Stimulated activated CD4-positive, alpha-beta T cell treated with anti-CD3 and anti-CD28 coated beads, Interleukin-1b, Interleukin-23, amount 100 ng/mL, for 4 hours (primary cell): ENCODE results near the gene YPEL5.
"Not testable (repeated sequence)": the region's sequence is repeated elsewhere in the genome, so short reads cannot be mapped to it uniquely, and the experiment has no call there.

Experiments
- DNase-seq, 2 donors: peaks; one replicate each; pipeline ENCODE4 v3.0.0-alpha.2; 2020; ENCODE audit warnings: low read depth in 2 of 2

YPEL5 gene

DNA sequence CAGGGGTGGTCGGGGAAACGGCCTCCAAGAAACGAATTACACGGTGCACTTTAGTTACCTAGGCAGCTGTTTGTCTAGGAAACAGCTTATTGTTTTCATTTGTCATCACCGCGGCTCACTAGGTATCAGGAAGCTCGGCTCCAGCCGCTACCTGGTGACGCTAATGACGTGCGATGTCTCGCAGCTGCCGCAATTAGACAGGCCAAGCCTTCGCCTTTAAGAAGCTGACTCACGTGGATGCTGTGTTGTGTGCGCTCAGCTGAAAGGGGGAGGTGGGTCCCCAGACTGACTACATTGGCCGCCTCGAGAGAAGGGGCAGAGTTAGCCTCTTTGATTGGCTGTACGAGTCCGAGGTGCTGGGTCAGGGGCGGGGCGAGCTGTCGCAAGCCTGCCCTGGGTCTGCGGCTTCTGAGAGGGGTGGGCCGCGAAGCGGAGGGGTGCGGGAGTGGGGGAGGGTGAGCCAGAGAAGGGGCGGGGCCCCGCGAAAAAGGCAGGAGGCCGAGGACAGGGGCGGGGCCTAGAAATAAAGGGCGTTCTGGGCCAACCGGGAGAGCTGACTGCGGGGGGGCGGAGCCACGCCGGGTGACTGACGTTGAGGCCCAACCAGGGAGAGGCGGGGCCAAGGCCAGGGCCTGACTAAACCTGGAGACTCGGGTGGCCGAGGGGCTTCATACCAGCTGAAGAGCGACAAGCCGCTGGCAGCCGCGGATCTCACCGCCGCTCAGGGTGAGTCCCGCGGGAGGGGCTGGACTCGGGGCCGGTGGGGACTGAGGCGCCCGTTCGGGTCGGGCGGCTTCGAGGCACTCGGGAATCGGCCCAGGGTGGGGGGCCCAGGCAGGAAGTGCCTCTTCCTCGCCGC is at the start of gene YPEL5:
YPEL5 (plus strand) TSS at position 671 of the 859 bp plus-strand sequence. CDS start 9,645 bp downstream, outside the sequence.
- DNase-seq, result peak; percentile 99

GRCh38 chr2:30098266-30099005 is 48.4 kb upstream of the YPEL5 start:
- no peak for DNase-seq

GRCh38 chr2:30099366-30099765 is 47.4 kb upstream of the YPEL5 start:
- not testable (repeated sequence) for DNase-seq

DNA sequence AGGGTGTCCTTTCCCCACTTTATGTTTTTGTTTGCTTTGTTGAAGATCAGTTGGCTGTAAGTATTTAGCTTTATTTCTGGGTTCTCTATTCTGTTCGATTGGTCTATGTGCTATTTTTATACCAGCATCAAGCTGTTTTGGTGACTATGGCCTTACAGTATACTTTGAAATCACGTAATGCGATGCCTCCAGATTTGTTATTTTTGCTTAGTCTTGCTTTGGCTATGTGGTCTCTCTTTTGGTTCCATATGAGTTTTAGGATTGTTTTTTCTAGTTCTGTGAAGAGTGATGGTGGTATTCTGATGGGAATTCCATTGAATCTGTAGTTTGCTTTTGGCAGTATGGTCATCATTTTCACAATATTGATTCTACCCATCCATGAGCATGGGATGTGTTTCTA is 46.1 kb upstream of the YPEL5 start:
- not testable (repeated sequence) for DNase-seq

DNA sequence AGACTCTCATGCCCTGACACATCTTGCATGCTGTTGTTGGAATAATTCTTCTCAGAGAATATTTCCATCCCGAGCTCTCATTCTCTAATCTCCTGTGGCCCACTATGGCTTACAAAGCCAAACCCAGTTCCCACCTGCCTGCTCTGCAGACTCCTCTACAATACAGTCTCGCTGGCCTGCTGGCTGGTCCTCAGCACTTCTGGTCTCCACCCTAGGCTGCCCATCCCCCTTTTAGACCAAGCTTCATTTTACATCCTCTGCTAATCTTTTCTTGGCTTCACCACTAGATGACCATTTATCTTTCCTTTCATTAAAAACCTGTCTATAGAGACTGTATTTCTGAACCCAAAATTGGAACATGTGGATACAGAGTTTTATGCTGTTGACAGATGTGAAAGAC is 42.5 kb upstream of the YPEL5 start:
- DNase-seq, result no peak

DNA sequence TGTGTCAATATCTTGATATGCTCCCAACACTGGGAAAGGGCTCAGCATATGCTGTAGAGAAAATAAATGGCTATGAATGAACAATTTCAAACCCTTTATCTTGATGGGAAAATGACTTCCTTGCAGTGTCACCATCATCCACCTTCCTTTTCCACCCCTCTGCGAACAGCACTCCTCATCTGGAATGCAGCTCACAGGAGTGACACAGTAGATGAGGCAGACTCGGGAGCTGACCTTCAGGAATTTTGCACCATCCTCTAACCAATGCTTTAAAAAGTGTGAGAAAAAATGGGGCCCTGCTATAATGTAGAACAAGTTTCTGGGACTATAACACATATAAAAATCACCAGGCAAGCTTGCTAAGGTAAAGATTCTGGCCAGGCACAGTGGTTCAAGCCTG is 41.3 kb upstream of the YPEL5 start:
- no peak for DNase-seq

GRCh38 chr2:30106543-30106942 is 40.3 kb upstream of the YPEL5 start:
- no peak for DNase-seq

DNA sequence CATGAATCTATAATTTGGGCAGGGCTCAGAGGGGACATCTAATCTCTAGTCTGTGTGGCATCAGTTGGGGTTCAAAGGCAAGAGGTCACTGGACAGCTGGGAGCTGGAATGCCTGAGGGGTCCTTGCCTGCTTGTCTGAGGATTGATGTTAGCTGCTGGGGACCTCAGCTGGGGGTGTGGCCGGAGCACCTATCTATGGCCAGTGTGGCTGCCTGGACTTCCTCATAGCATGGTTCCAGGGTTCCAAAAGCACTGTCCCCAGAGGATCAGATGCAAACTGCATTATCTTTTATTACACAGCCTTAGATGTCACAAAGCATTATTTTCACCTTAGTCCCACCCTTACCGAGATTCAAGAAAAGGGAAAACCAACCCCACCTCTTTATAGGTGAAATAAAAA is 38.6 kb upstream of the YPEL5 start:
- DNase-seq, result no peak

GRCh38 chr2:30108851-30109250 is 38.0 kb upstream of the YPEL5 start:
- DNase-seq, result no peak

DNA sequence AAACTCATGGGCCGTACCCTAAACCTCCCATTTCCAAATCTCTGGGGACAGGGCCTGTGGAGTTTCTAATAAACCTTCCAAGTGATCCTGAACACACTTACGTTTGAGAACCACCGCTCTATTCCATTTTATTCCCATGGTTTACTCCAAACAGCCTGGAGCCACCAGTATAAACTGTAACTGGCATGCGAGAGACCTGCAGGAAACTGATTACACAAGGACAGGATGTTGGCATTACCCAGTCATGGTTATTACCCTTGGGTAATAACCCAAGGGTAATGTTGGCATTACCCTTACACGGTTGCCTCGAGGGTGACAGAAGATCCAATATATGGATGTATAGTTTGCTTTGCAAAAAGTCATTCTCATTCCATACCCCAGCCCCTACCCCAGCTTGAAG is 37.0 kb upstream of the YPEL5 start:
- no peak for DNase-seq

DNA sequence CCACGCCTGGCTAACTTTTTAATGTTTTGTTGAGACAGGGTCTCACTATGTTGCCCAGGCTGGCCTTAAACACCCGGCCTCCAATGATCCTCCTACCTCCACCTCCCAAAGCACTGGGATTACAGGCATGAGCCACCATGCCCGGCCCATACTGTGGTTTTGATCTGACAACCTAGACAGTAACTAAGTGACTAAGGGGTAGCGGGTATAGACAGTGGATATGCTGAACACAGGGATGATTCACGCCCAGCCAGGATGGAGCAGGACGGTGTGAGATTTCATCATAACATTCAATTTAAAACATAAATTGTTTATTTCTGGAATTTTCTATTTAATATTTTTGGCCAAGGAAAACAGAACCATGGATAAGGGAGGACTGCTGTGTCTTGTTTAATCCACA is 36.0 kb upstream of the YPEL5 start:
- no peak for DNase-seq

- not testable (repeated sequence) for DNase-seq
Observed at GRCh38 chr2:30111186-30111585, 35.6 kb upstream of the YPEL5 start.

- no peak for DNase-seq
Observed at GRCh38 chr2:30112561-30112960, 34.2 kb upstream of the YPEL5 start.

DNA sequence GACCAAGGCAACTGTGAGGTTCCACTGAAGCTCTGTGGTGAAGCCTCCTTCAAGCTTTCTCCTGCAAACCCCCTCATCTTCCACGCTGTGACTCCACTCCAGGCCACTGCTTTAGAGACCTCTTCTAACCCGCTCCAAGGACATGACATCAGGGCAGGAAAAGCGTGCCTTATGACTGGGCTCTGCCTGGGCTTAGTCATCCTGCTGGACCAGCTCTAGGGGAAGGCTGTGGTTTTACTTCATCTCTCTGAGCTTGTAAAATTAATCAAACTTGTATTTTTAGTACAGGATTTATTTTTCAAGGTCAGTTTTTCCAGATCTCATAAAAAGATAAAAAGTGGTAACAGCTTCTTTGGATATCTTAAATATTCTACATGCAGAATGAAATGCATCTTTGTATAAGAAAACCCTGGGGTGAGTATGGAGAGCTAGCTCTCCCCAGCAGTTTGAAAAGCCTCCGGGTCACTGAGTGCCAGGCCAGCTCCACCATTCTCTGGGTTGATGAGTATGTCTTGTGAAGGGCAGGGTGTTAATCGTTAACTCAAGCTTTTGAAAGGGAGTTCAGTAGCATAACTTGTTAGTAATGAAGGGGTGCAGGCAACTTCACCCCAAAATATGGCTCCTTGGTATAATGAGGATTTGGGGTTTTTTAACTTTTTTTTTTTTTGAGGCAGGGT is 33.1 kb upstream of the YPEL5 start:
- DNase-seq, result no peak

DNA sequence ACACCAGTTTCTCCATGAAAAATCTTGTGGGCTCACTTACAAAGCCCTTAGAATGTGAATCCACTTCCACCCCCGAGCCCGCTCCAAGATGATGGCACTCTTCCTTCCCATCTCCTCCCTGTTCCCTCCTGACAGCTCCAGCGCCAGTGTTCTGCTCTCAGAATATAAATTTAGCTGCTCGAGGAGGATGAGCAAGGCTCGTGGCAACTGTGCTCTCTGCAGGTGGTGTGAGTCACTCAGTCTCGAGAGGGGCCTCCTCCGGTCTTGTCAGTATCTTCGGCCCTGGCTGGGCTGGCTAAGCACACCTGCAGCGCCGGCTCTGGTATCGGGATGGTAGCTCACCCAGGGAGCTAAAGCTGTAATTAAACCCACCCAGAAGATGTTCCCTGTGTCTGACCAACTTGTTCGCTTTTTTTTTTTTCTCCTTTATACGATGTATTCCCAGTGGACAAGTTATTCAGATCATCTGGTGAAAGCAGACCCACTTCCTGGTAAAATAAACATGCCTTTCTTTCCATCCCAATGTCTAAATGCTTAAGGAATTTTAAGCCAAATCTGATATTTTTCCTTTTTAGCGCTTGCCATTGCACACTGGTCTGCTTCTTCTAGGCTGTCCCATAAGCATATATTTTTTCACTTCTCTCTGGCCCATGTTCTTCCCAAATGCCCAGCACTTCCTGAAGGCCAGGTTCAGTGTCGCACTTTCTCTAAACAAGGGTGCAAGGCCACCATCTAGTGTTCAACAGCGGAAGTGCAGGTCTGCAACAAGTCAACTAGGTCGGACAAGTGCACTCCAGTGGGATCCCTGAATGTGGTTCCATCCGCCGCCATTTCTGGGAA is 31.4 kb upstream of the YPEL5 start:
- DNase-seq, result peak; percentile 41 to 42

DNA sequence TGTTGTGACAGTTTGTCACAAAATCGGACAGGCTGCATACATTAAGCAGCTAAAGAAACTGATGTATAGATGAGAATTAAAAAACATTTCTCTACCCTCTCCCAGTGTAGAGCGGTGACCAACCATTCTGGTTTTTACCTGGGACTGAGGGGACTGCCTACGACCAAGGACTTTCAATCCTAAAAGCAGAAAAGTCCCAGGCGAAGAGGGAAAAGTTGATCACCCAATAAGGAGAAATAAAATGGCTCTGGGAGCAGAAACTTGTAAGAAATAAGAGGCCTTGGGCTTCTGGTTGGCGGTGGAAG is 30.9 kb upstream of the YPEL5 start:
- DNase-seq, result no peak

GRCh38 chr2:30122362-30122761 is 24.4 kb upstream of the YPEL5 start:
- no peak for DNase-seq

GRCh38 chr2:30127016-30127893 is 19.6 kb upstream of the YPEL5 start:
- no peak for DNase-seq

DNA sequence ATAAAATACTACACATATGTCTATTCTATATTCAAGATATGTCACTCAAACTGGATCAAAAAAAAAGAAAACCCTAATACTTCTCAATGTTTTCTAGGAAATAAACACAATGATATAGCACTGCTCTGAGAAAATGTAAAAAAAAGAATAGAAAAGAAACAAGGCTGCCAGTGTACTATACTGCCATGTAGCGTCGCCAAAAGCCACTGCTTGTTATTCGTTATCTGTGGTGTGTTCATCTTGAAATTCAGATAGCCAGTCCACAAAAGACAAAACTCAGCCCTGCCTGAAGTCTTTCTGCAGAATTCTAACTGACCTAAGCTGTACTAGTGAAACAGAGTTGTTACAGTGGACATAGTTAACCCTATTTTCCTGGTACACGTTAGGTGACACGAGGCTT is 12.2 kb upstream of the YPEL5 start:
- DNase-seq, result no peak

- DNase-seq, result no peak
Observed at GRCh38 chr2:30135541-30135940, 11.3 kb upstream of the YPEL5 start.
